H1 (cell line): ENCODE measurements around the gene WWP2. TPM values are rescaled to one million over a fixed set of nuclear protein-coding genes. Genes with fewer than 3 reads are reported as not detected.

Experiments
- CTCF ChIA-PET: fragments of 300-600 bp; sonication (Branson Sonifier 250); formaldehyde crosslinking; loops from one replicate; lab custom pipeline; 2021; ENCODE audit not compliant: partially characterized antibody; lab: Charles Lee
- POLR2A ChIA-PET: fragments of 300-600 bp; sonication (Branson Sonifier 250); formaldehyde crosslinking; loops from one replicate; lab custom pipeline; 2021; ENCODE audit warnings: inconsistent platforms; ENCODE audit not compliant: partially characterized antibody; lab: Charles Lee
- DNase-seq, 2 experiments: peaks; one replicate each; pipeline versions ENCODE4 v3.0.0 to v3.0.0-alpha.2; 2010 to 2022; ENCODE audit warnings: low spot score in 2 of 2, low read depth in 1 of 2, mixed read lengths in 1 of 2
- FAIRE-seq: peaks from 2 replicates; lab custom pipeline; 2011; peaks lifted over from hg19 to GRCh38; lab: Jason Lieb, UNC
- H2AFZ ChIP-seq: 2 replicates; pipeline ENCODE4 v1.8.1; 2012; ENCODE audit warnings: low read length, inconsistent platforms
- H2AK5ac ChIP-seq: 2 replicates; pipeline ENCODE4 v1.6.1; 2013; ENCODE audit warnings: low read depth, low read length
- H2BK120ac ChIP-seq: replicated peaks from 2 replicates; pipeline ENCODE3; 2013; ENCODE audit warnings: low read depth, low read length, inconsistent platforms
- H2BK12ac ChIP-seq: 2 replicates; pipeline ENCODE4 v1.6.1; 2013; ENCODE audit warnings: low read depth, low read length
- H2BK15ac ChIP-seq: 2 replicates; pipeline ENCODE4 v1.6.1; 2013; ENCODE audit warnings: low read length
- H2BK20ac ChIP-seq: 2 replicates; pipeline ENCODE4 v1.6.1; 2013; ENCODE audit warnings: low read length
- H2BK5ac ChIP-seq: 2 replicates; pipeline ENCODE4 v1.6.1; 2013; ENCODE audit warnings: low read depth, low read length
- H3K14ac ChIP-seq: 2 replicates; pipeline ENCODE4 v1.6.1; 2013; ENCODE audit warnings: inconsistent platforms; ENCODE audit not compliant: insufficient read length
- H3K18ac ChIP-seq: 2 replicates; pipeline ENCODE4 v1.6.1; 2013; ENCODE audit warnings: low read length; ENCODE audit errors: extremely low read depth
- H3K23ac ChIP-seq: 2 replicates; pipeline ENCODE4 v1.6.1; 2013; ENCODE audit warnings: inconsistent platforms; ENCODE audit not compliant: insufficient read length
- H3K23me2 ChIP-seq: 2 replicates; pipeline ENCODE4 v1.6.1; 2013; ENCODE audit warnings: low read depth, low read length
- H3K27ac ChIP-seq: 2 replicates; pipeline ENCODE4 v1.6.1; 2011; ENCODE audit warnings: low read depth, low read length, inconsistent platforms
- H3K27me3 ChIP-seq, 4 experiments: replicated peaks in 1 of 4; 1 replicate in 1 of 4; 2 replicates in 3 of 4; pipeline versions ENCODE4 v1.6.1 to v1.8.1; 2011 to 2013; ENCODE audit warnings: low read length in 3 of 4, mild to moderate bottlenecking in 3 of 4, inconsistent platforms in 2 of 4, mixed read lengths in 2 of 4, moderate library complexity in 1 of 4; ENCODE audit not compliant: control insufficient read depth in 3 of 4, insufficient read depth in 3 of 4; ENCODE audit errors: extremely low read depth in 1 of 4
- H3K36me3 ChIP-seq, 4 experiments: 2 replicates each; pipeline versions ENCODE4 v1.6.1 to v1.8.1; 2011 to 2013; ENCODE audit warnings: mild to moderate bottlenecking in 4 of 4, low read length in 3 of 4, moderate library complexity in 2 of 4, control low read depth in 1 of 4, inconsistent platforms in 1 of 4; ENCODE audit not compliant: insufficient read depth in 4 of 4, control insufficient read depth in 2 of 4
- H3K4ac ChIP-seq: replicated peaks from 2 replicates; pipeline ENCODE3; 2013; ENCODE audit warnings: low read length, low read depth, mixed read lengths, inconsistent platforms; ENCODE audit not compliant: insufficient read length
- H3K4me1 ChIP-seq, 4 experiments: replicated peaks in 1 of 4; 1 replicate in 1 of 4; 2 replicates in 3 of 4; pipeline versions ENCODE4 v1.6.1 to v1.8.1; 2011 to 2013; ENCODE audit warnings: low read length in 3 of 4, inconsistent platforms in 2 of 4, mixed read lengths in 1 of 4; ENCODE audit not compliant: insufficient read depth in 4 of 4, control insufficient read depth in 3 of 4
- H3K4me2 ChIP-seq, 2 experiments: 2 replicates each; pipeline versions ENCODE4 v1.6.1 to v1.8.1; 2011 to 2013; ENCODE audit warnings: low read depth in 2 of 2, low read length in 2 of 2, control low read depth in 1 of 2, inconsistent platforms in 1 of 2, mild to moderate bottlenecking in 1 of 2; ENCODE audit not compliant: insufficient read depth in 1 of 2
- H3K4me3 ChIP-seq, 4 experiments: fragments of 200-600, 300-600 bp in 1 of 4; sonication (generic), shearing (Covaris generic), sonication (Bioruptor Twin) in 1 of 4; 2 replicates each; pipeline versions ENCODE4 v1.5.1 to v1.8.1; 2011 to 2016; ENCODE audit warnings: low read length in 4 of 4, low read depth in 3 of 4, control low read depth in 2 of 4, inconsistent platforms in 2 of 4, mild to moderate bottlenecking in 2 of 4, mixed read lengths in 1 of 4, moderate library complexity in 1 of 4; ENCODE audit not compliant: insufficient read depth in 2 of 4; ENCODE audit errors: extremely low read depth in 1 of 4
- H3K56ac ChIP-seq: replicated peaks from 2 replicates; pipeline ENCODE3; 2013; ENCODE audit warnings: low read depth, mild to moderate bottlenecking, mixed read lengths, low read length, inconsistent platforms; ENCODE audit not compliant: insufficient read length
- H3K79me1 ChIP-seq: 2 replicates; pipeline ENCODE4 v1.6.1; 2013; ENCODE audit warnings: low read depth, low read length, control low read depth
- H3K79me2 ChIP-seq, 2 experiments: 2 replicates each; pipeline versions ENCODE4 v1.6.1 to v1.8.1; 2012 to 2013; ENCODE audit warnings: low read length in 2 of 2, mild to moderate bottlenecking in 2 of 2, inconsistent platforms in 1 of 2; ENCODE audit not compliant: insufficient read depth in 2 of 2, control insufficient read depth in 1 of 2
- H3K9ac ChIP-seq, 4 experiments: replicated peaks in 1 of 4; 1 replicate in 1 of 4; 2 replicates in 3 of 4; pipeline versions ENCODE4 v1.6.1 to v1.8.1; 2011 to 2013; ENCODE audit warnings: low read depth in 3 of 4, low read length in 3 of 4, control low read depth in 2 of 4, mild to moderate bottlenecking in 2 of 4, moderate library complexity in 2 of 4, inconsistent platforms in 1 of 4; ENCODE audit errors: extremely low read depth in 1 of 4
- H3K9me3 ChIP-seq, 2 experiments: 2 replicates each; pipeline versions ENCODE4 v1.6.1 to v1.8.1; 2012 to 2013; ENCODE audit warnings: mild to moderate bottlenecking in 2 of 2, moderate library complexity in 2 of 2, control low read depth in 1 of 2, inconsistent platforms in 1 of 2, low read depth in 1 of 2, low read length in 1 of 2, mixed read lengths in 1 of 2; ENCODE audit not compliant: insufficient read depth in 2 of 2
- H4K20me1 ChIP-seq, 2 experiments: replicated peaks in 1 of 2; 2 replicates each; pipeline versions ENCODE3 to v1.8.1; 2011 to 2013; ENCODE audit warnings: inconsistent platforms in 2 of 2, low read length in 2 of 2, mild to moderate bottlenecking in 1 of 2; ENCODE audit not compliant: insufficient read depth in 2 of 2, control insufficient read depth in 1 of 2
- H4K5ac ChIP-seq: 2 replicates; pipeline ENCODE4 v1.6.1; 2013; ENCODE audit warnings: low read length, low read depth, mixed read lengths, inconsistent platforms; ENCODE audit not compliant: insufficient read length
- H4K8ac ChIP-seq: 2 replicates; pipeline ENCODE4 v1.8.0; 2013; ENCODE audit warnings: mild to moderate bottlenecking, moderate library complexity, low read length, inconsistent platforms; ENCODE audit not compliant: insufficient read depth; ENCODE audit errors: extremely low read depth
- H4K91ac ChIP-seq: replicated peaks from 2 replicates; pipeline ENCODE3; 2013; ENCODE audit warnings: low read length, mixed read lengths, inconsistent platforms; ENCODE audit not compliant: insufficient read length
- BRCA1 ChIP-seq: IDR thresholded peaks from 2 replicates; pipeline ENCODE4 v1.6.1; 2012; ENCODE audit warnings: low read depth, low read length, improper control_type of control experiment
- CBX8 ChIP-seq: fragments of 300-800, 300-1000 bp; sonication (generic); IDR thresholded peaks from 2 replicates; pipeline ENCODE4 v1.7.1; 2016; ENCODE audit warnings: low read depth, low read length, borderline replicate concordance
- E2F6 ChIP-seq: IDR thresholded peaks from 2 replicates; pipeline ENCODE4 v1.6.1; 2012; ENCODE audit warnings: inconsistent platforms
- EP300 ChIP-seq, 2 experiments: IDR thresholded peaks; 1 replicate in 1 of 2; 2 replicates in 1 of 2; pipeline ENCODE4 v1.6.1; 2011 to 2012; ENCODE audit warnings: low read depth in 2 of 2, low read length in 2 of 2, mild to moderate bottlenecking in 2 of 2, borderline replicate concordance in 1 of 2, inconsistent platforms in 1 of 2, moderate library complexity in 1 of 2
- GTF2F1 ChIP-seq: IDR thresholded peaks from 2 replicates; pipeline ENCODE4 v1.6.1; 2012; ENCODE audit warnings: low read depth, low read length, improper control_type of control experiment, borderline replicate concordance
- POLR2AphosphoS5 ChIP-seq: IDR thresholded peaks from 2 replicates; pipeline ENCODE4 v1.6.1; 2011; ENCODE audit warnings: low read depth, low read length
- RFX5 ChIP-seq: IDR thresholded peaks from 2 replicates; pipeline ENCODE4 v1.6.1; 2011; ENCODE audit warnings: low read depth, low read length, improper control_type of control experiment, borderline replicate concordance
- SP1 ChIP-seq: IDR thresholded peaks from 2 replicates; pipeline ENCODE4 v1.6.1; 2011; ENCODE audit warnings: low read depth, low read length
- WGBS, 2 experiments: shearing (Covaris generic) in 1 of 2; methylation state at CpG; one replicate each; pipeline versions ENCODE4 v1.1.6 to v1.1.7; 2013 to 2015; ENCODE audit warnings: low lambda C conversion rate in 2 of 2, mixed read lengths in 2 of 2, inconsistent platforms in 1 of 2, low coverage in 1 of 2, missing lambda C conversion rate in 1 of 2; ENCODE audit not compliant: insufficient replicate concordance in 2 of 2, insufficient coverage in 1 of 2, insufficient read length in 1 of 2; ENCODE audit errors: extremely low coverage in 1 of 2, missing lambda C conversion rate in 1 of 2; 5-methylcytosine and 5-hydroxymethylcytosine counted together
- polyA plus RNA-seq, 7 experiments: library from polyadenylated mRNA; depleted of rRNA in 3 of 7; stranded (reverse) in 5 of 7; unstranded in 2 of 7; fragments of >200 nt in 5 of 7; fragments of 200-250 nt in 2 of 7; gene quantifications; 1 replicate in 5 of 7; 2 replicates in 1 of 7; 4 replicates in 1 of 7; pipeline versions ENCODE4 v1.2.1 to v1.2.3, GENCODE V29; 2011 to 2013; ENCODE audit warnings: missing spikeins in 2 of 7, mixed read lengths in 2 of 7
- total RNA-seq: library from RNA; stranded (reverse); fragmentation: NEBNext Ultra II Directional; extraction: Animal tissue kit (Norgen Biotek cat#: 25700); gene quantifications from 2 replicates; pipeline ENCODE4 v1.2.1, GENCODE V29; 2021

The WWP2 gene
- total and polyA plus RNA-seq, 2 of the 8 experiments (the other 6 are each of a cell fraction or from before 2014, with no cell fraction given), result 14.1 to 42.2 TPM

- H4K91ac ChIP-seq, result no peak overlapping the region
- no peak overlapping the region for H3K56ac ChIP-seq
- no peak overlapping the region for H3K27ac ChIP-seq
- 95% methylated on average over 17 of the region's 17 CpGs; no CpG with 5 or more reads in 1 of the 2 experiments for WGBS, 2 experiments
- H3K4me2 ChIP-seq, result no peak overlapping the region
- H4K20me1 ChIP-seq, result peaks cover 0 to 1% of the 10 kb centered on the region in 2 experiments
- no peaks in the 10 kb centered on the region for H3K9me3 ChIP-seq
- H2BK12ac ChIP-seq, result no peak overlapping the region
- no peak overlapping the region for H2AFZ ChIP-seq
- FAIRE-seq (no peak), DNase-seq (no peak)
- no peak overlapping the region for H3K9ac ChIP-seq
- H3K4me3 ChIP-seq, result no peak overlapping the region
- no peaks in the 10 kb centered on the region for H3K27me3 ChIP-seq
- no peaks in the 10 kb centered on the region for H3K79me2 ChIP-seq
- no peak overlapping the region for H2BK5ac ChIP-seq
- H3K23me2 ChIP-seq, result no peaks in the 10 kb centered on the region
- H3K23ac ChIP-seq, result no peak overlapping the region
- ChIA-PET CTCF (interaction anchor here (0.7 to 1.1 kb wide), 3 partner anchors 45 to 180 kb away, joined by 3 read pairs; partner anchors contain the start of gene NOB1), POLR2A (interaction anchor here (1.1 kb wide), 1 partner anchor 17 kb away, joined by 3 read pairs; no protein-coding TSS in a partner anchor)
- H3K18ac ChIP-seq, result no peak overlapping the region
- no peak overlapping the region for H2BK20ac ChIP-seq
- H3K4ac ChIP-seq, result no peak overlapping the region
- no peak overlapping the region for H4K5ac ChIP-seq
- H3K4me1 ChIP-seq, result peaks cover 0 to 2% (median under 1%) of the 10 kb centered on the region in 4 experiments; a peak in 3 of 7 replicates
- H4K8ac ChIP-seq, result no peak overlapping the region
- TF ChIP-seq E2F6 (no peak), EP300 (IDR thresholded peaks at IDR 0.05; ENCODE audit: borderline replicate concordance in 1 of 2, low read depth in 2 of 2, low read length in 2 of 2) (no peak), POLR2AphosphoS5 (no peak), SP1 (no peak), GTF2F1 (no peak), BRCA1 (no peak), RFX5 (no peak), CBX8 (no peak)
- no peak overlapping the region for H2BK15ac ChIP-seq
- no peak overlapping the region for H2AK5ac ChIP-seq
- no peak overlapping the region for H2BK120ac ChIP-seq
- no peak overlapping the region for H3K14ac ChIP-seq
- no peaks in the 10 kb centered on the region for H3K79me1 ChIP-seq
- H3K36me3 ChIP-seq, result peaks cover 0 to 18% (median 10%) of the 10 kb centered on the region in 4 experiments; a peak in 5 of 8 replicates
These were observed 172.6 kb downstream of the WWP2 start for GRCh38 chr16:69934751-69935150.
